Loucy (cell line): ENCODE data around the gene PEF1.

Experiments
- EZH2phosphoT487 ChIP-seq: fragments of 200-600 bp; IDR thresholded peaks from 2 replicates; pipeline ENCODE4 v1.6.1; 2018; ENCODE audit warnings: antibody characterized with exemption, mild to moderate bottlenecking, moderate library complexity, borderline replicate concordance
- TF ChIP-seq, protein P1 (sequence below): fragments of 200-600 bp; sonication (generic); conservative IDR thresholded peaks from 2 replicates; pipeline ENCODE4 v1.5.1; 2014; ENCODE audit warnings: mild to moderate bottlenecking, antibody characterized with exemption, low read length

DNA sequence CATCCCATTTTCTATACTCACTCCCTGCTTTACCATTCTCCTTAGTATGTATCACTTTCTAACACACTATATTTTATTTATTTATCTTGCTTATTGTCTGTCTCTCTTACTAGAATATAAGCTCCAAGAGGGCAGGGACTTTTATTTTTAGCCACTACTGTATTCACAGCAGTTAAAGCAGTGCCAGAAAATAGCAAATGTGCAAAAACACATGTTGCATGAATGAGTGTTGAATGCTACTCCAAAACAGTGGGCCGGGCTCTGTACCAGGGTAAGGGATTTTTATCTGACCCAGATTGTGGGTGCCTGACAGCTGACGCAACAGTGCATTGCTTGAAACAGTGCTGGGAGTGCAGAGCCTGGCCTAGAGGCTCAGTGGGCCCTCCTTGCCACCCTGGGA, 34.4 kb upstream of the PEF1 start:
- TF ChIP-seq, protein P1, sequence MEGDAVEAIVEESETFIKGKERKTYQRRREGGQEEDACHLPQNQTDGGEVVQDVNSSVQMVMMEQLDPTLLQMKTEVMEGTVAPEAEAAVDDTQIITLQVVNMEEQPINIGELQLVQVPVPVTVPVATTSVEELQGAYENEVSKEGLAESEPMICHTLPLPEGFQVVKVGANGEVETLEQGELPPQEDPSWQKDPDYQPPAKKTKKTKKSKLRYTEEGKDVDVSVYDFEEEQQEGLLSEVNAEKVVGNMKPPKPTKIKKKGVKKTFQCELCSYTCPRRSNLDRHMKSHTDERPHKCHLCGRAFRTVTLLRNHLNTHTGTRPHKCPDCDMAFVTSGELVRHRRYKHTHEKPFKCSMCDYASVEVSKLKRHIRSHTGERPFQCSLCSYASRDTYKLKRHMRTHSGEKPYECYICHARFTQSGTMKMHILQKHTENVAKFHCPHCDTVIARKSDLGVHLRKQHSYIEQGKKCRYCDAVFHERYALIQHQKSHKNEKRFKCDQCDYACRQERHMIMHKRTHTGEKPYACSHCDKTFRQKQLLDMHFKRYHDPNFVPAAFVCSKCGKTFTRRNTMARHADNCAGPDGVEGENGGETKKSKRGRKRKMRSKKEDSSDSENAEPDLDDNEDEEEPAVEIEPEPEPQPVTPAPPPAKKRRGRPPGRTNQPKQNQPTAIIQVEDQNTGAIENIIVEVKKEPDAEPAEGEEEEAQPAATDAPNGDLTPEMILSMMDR, result no peak
- no peak for TF ChIP-seq EZH2phosphoT487
